MCF 10A (cell line): ENCODE data around the gene IGDCC3. TPM values are rescaled to one million over a fixed set of nuclear protein-coding genes. Genes with fewer than 3 reads are reported as not detected.

Source experiments
- BruUV-seq: library from RNA; stranded (reverse); fragments of 400-500 nt; replicated peaks from 2 replicates; lab custom pipeline; 2021; lab: Mats Ljungman, UMichigan
- CTCF ChIA-PET: fragments of 300-600 bp; sonication (Branson Sonifier 250); formaldehyde crosslinking; extraction: SDS; loops from one replicate; lab custom pipeline; 2021; ENCODE audit warnings: antibody characterized with exemption, inconsistent platforms; lab: Yijun Ruan, JAX
- POLR2A ChIA-PET: fragments of 300-600, 350-650 bp; sonication (Branson Sonifier 250); formaldehyde crosslinking; extraction: SDS; loops from one replicate; lab custom pipeline; 2020; ENCODE audit warnings: antibody characterized with exemption, inconsistent platforms; lab: Yijun Ruan, JAX
- DNase-seq: peaks from one replicate; pipeline ENCODE4 v3.0.0-alpha.2; 2018; ENCODE audit not compliant: unreplicated experiment
- H3K27ac Mint-ChIP-seq: one replicate; pipeline ENCODE4 v1.8.0; 2022; ENCODE audit warnings: mild to moderate bottlenecking, low read depth, mixed read lengths; ENCODE audit not compliant: unreplicated experiment
- H3K27me3 Mint-ChIP-seq: one replicate; pipeline ENCODE4 v1.8.0; 2022; ENCODE audit warnings: mixed read lengths; ENCODE audit not compliant: insufficient read depth, unreplicated experiment
- H3K36me3 Mint-ChIP-seq: one replicate; pipeline ENCODE4 v1.8.0; 2022; ENCODE audit warnings: mild to moderate bottlenecking, moderate library complexity, mixed read lengths; ENCODE audit not compliant: insufficient read depth, unreplicated experiment
- H3K4me1 Mint-ChIP-seq: one replicate; pipeline ENCODE4 v1.8.0; 2022; ENCODE audit warnings: mixed read lengths; ENCODE audit not compliant: insufficient read depth, unreplicated experiment
- H3K4me3 Mint-ChIP-seq: one replicate; pipeline ENCODE4 v1.8.0; 2022; ENCODE audit warnings: mild to moderate bottlenecking, moderate library complexity, mixed read lengths; ENCODE audit not compliant: unreplicated experiment
- H3K9me3 Mint-ChIP-seq: one replicate; pipeline ENCODE4 v1.8.0; 2022; ENCODE audit warnings: mixed read lengths; ENCODE audit not compliant: unreplicated experiment
- CTCF ChIP-seq: fragments of 200-600 bp; IDR thresholded peaks from one replicate; pipeline ENCODE4 v1.8.0; 2022; ENCODE audit warnings: antibody characterized with exemption, mild to moderate bottlenecking; ENCODE audit not compliant: unreplicated experiment
- intact Hi-C: fragments of 100-400 bp; cut with micrococcal nuclease; formaldehyde crosslinking; loops from 2 replicates; pipeline ENCODE4 v1.14.1; 2022
- total RNA-seq: library from RNA; stranded (reverse); gene quantifications from 2 replicates; pipeline ENCODE4 v1.2.3, GENCODE V29; 2022

The IGDCC3 gene
- total RNA-seq, 1 experiment from 2014 or later: not detected

- ChIA-PET POLR2A (no interaction called here), CTCF (no interaction called here)
- no TSS peak for BruUV-seq
- H3K4me3 Mint-ChIP-seq: peak overlapping the region; percentile 33
- intact Hi-C loops: no loop called here
- no peaks in the 10 kb centered on the region for H3K36me3 Mint-ChIP-seq
- H3K9me3 Mint-ChIP-seq: no peaks in the 10 kb centered on the region
- TF ChIP-seq CTCF: no peak
- H3K27ac Mint-ChIP-seq: no peak overlapping the region
- H3K4me1 Mint-ChIP-seq: peaks cover 8% of the 10 kb centered on the region
- DNase-seq: no peak
- H3K27me3 Mint-ChIP-seq: peaks cover 52% of the 10 kb centered on the region
These were observed 45.6 kb upstream of the IGDCC3 start for GRCh38 chr15:65423150-65423975.

GRCh38 chr15:65421360-65422215 is 43.8 kb upstream of the IGDCC3 start:
- DNase-seq: no peak
- H3K4me3 Mint-ChIP-seq: peak overlapping the region; percentile 24
- H3K36me3 Mint-ChIP-seq: no peaks in the 10 kb centered on the region
- no peaks in the 10 kb centered on the region for H3K9me3 Mint-ChIP-seq
- BruUV-seq: no TSS peak
- H3K4me1 Mint-ChIP-seq: peaks cover 8% of the 10 kb centered on the region
- peaks cover 54% of the 10 kb centered on the region for H3K27me3 Mint-ChIP-seq
- intact Hi-C loops: no loop called here
- ChIA-PET POLR2A (interaction anchor here (0.7 kb wide), 1 partner anchor 13 kb away, joined by 3 read pairs; no protein-coding TSS in a partner anchor), CTCF (interaction anchor here (0.6 to 1.0 kb wide), 4 partner anchors 9 to 1050 kb away, joined by 3 read pairs; no protein-coding TSS in a partner anchor)
- no peak for TF ChIP-seq CTCF
- no peak overlapping the region for H3K27ac Mint-ChIP-seq

GRCh38 chr15:65420975-65421359 is 43.2 kb upstream of the IGDCC3 start:
- intact Hi-C loops: no loop called here
- DNase-seq: no peak
- Mint-ChIP-seq H3K4me3 (no peak overlapping the region), H3K27ac (no peak overlapping the region), H3K36me3 (no peaks in the 10 kb centered on the region), H3K4me1 (peaks cover 8% of the 10 kb centered on the region), H3K27me3 (peaks cover 54% of the 10 kb centered on the region), H3K9me3 (no peaks in the 10 kb centered on the region)
- ChIA-PET CTCF (interaction anchor here (0.6 to 1.4 kb wide), 5 partner anchors 10 to 1051 kb away, joined by 3 to 5 read pairs (median 3); no protein-coding TSS in a partner anchor), POLR2A (interaction anchor here (0.7 kb wide), 1 partner anchor 14 kb away, joined by 3 read pairs; no protein-coding TSS in a partner anchor)
- TF ChIP-seq CTCF: no peak
- no TSS peak for BruUV-seq

GRCh38 chr15:65418596-65418995 is 40.8 kb upstream of the IGDCC3 start:
- BruUV-seq: no TSS peak
- Mint-ChIP-seq H3K9me3 (no peaks in the 10 kb centered on the region), H3K27me3 (peaks cover 33% of the 10 kb centered on the region), H3K4me3 (no peak overlapping the region), H3K4me1 (peaks cover 8% of the 10 kb centered on the region), H3K36me3 (no peaks in the 10 kb centered on the region), H3K27ac (no peak overlapping the region)
- no peak for DNase-seq
- POLR2A ChIA-PET: no interaction called here
- CTCF ChIA-PET: interaction anchor here (2.3 kb wide), 1 partner anchor 19 kb away, joined by 13 read pairs; no protein-coding TSS in a partner anchor
- no peak for TF ChIP-seq CTCF
- intact Hi-C loops: no loop called here
